Karpas-422 (cell line): Measurements from ENCODE around the gene LRRC15. TPM values are rescaled to one million over a fixed set of nuclear protein-coding genes. Genes with fewer than 3 reads are reported as not detected.

Experiments used
- DNase-seq: peaks from one replicate; pipeline ENCODE4 v3.0.0-alpha.2; 2015
- H2AFZ ChIP-seq: fragments of 200-600 bp; sonication (generic); 2 replicates; pipeline ENCODE4 v1.6.1; 2014; ENCODE audit warnings: antibody characterized with exemption, low read length, mixed read lengths
- H3K27ac ChIP-seq: fragments of 200-600 bp; sonication (generic); 2 replicates; pipeline ENCODE4 v1.5.1; 2014; ENCODE audit warnings: mild to moderate bottlenecking, low read length, moderate library complexity
- H3K27me3 ChIP-seq: fragments of 200-600 bp; sonication (generic); 2 replicates; pipeline ENCODE4 v1.6.1; 2014; ENCODE audit warnings: low read length, mixed read lengths
- H3K36me3 ChIP-seq: fragments of 200-600 bp; sonication (generic); 2 replicates; pipeline ENCODE4 v1.6.1; 2014; ENCODE audit warnings: low read length, mixed read lengths; ENCODE audit not compliant: insufficient read depth
- H3K4me1 ChIP-seq: fragments of 200-600 bp; sonication (generic); 2 replicates; pipeline ENCODE4 v1.6.1; 2014; ENCODE audit warnings: mild to moderate bottlenecking, low read length, mixed read lengths
- H3K4me2 ChIP-seq: fragments of 200-600 bp; sonication (generic); 2 replicates; pipeline ENCODE4 v1.6.1; 2014; ENCODE audit warnings: low read length, low read depth, mild to moderate bottlenecking; ENCODE audit not compliant: poor library complexity, severe bottlenecking
- H3K4me3 ChIP-seq: fragments of 200-600 bp; sonication (generic); 2 replicates; pipeline ENCODE4 v1.5.1; 2014; ENCODE audit warnings: mild to moderate bottlenecking, antibody characterized with exemption, low read length, mixed read lengths
- H3K79me2 ChIP-seq: fragments of 200-600 bp; sonication (generic); 2 replicates; pipeline ENCODE4 v1.6.1; 2014; ENCODE audit warnings: mild to moderate bottlenecking, low read length, mixed read lengths
- H3K9ac ChIP-seq: fragments of 200-600 bp; sonication (generic); 2 replicates; pipeline ENCODE4 v1.6.0; 2014; ENCODE audit warnings: low read length
- H3K9me2 ChIP-seq: fragments of 200-600 bp; sonication (generic), shearing (Covaris generic); replicated peaks from 2 replicates; pipeline ENCODE4 v1.6.0; 2014; ENCODE audit warnings: mild to moderate bottlenecking, low read length, moderate library complexity; ENCODE audit not compliant: insufficient read depth
- H3K9me3 ChIP-seq: fragments of 300-700, 200-600 bp; sonication (generic); 2 replicates; pipeline ENCODE4 v1.6.1; 2014; ENCODE audit warnings: low read length, mixed read lengths
- H4K20me1 ChIP-seq: fragments of 200-600 bp; sonication (generic); 2 replicates; pipeline ENCODE4 v1.6.1; 2014; ENCODE audit warnings: mild to moderate bottlenecking, antibody characterized with exemption, low read length, low read depth; ENCODE audit not compliant: insufficient read depth
- total RNA-seq: library from RNA; depleted of rRNA; stranded (reverse); fragments of >200 nt; shearing (Covaris generic); gene quantifications from 2 replicates; pipeline ENCODE4 v1.2.3, GENCODE V29; 2014; ENCODE audit warnings: low replicate concordance; rRNA removed

LRRC15 gene
- total RNA-seq, 1 experiment from 2014 or later, result not detected

DNA sequence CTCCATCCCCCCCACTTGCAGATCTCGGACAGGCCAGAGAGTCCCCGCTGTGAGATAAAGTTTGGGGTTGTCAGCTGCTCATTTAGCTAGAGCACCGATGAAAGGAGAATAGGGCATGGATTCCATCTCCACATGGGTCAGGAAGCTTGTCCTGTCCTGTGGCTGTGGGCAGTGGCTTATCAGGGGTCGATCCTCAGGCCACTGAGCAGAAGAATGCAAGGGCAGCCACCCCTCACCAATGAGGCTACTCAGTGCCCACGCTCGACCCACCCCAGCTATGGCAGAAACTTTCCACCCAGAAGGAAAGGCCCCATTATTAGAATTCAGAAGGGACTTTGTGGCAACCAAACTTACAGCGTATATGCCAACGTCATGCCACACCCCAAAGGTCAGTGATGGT lies 61.7 kb downstream of the LRRC15 start:
- Histone ChIP-seq H3K4me3 (no peak overlapping the region), H3K4me1 (peaks cover 35% of the 10 kb centered on the region), H4K20me1 (peaks cover 10% of the 10 kb centered on the region; the same call in 1 of the 2 replicates), H2AFZ (no peak overlapping the region), H3K4me2 (peak overlapping the region; percentile 65), H3K79me2 (no peaks in the 10 kb centered on the region), H3K27me3 (no peaks in the 10 kb centered on the region), H3K9ac (no peak overlapping the region), H3K9me3 (no peaks in the 10 kb centered on the region), H3K27ac (no peak overlapping the region), H3K36me3 (no peaks in the 10 kb centered on the region), H3K9me2 (no peaks in the 10 kb centered on the region)
- no peak for DNase-seq

- Histone ChIP-seq H3K4me3 (peak overlapping the region; percentile 47; the same call in 1 of the 2 replicates), H2AFZ (no peak overlapping the region), H4K20me1 (peaks cover 10% of the 10 kb centered on the region; the same call in 1 of the 2 replicates), H3K9ac (0 out of 2 replicates have a peak overlapping the region, but pooled peaks have one; percentile 16), H3K9me2 (no peaks in the 10 kb centered on the region), H3K4me1 (peaks cover 35% of the 10 kb centered on the region), H3K27me3 (no peaks in the 10 kb centered on the region), H3K4me2 (peak overlapping the region; percentile 65), H3K9me3 (no peaks in the 10 kb centered on the region), H3K27ac (0 out of 2 replicates have a peak overlapping the region, but pooled peaks have one; percentile 25), H3K36me3 (no peaks in the 10 kb centered on the region), H3K79me2 (no peaks in the 10 kb centered on the region)
- peak; percentile 83 for DNase-seq
These were observed 62.5 kb downstream of the LRRC15 start for GRCh38 chr3:194306771-194307640.

- no peaks in the 10 kb centered on the region for H3K79me2 ChIP-seq
- H2AFZ ChIP-seq, result no peak overlapping the region
- peak; percentile 70 for DNase-seq
- H3K27me3 ChIP-seq, result no peaks in the 10 kb centered on the region
- peaks cover 35% of the 10 kb centered on the region for H3K4me1 ChIP-seq
- H3K9me2 ChIP-seq, result no peaks in the 10 kb centered on the region
- H3K4me2 ChIP-seq, result peak overlapping the region; percentile 65
- no peak overlapping the region for H3K9ac ChIP-seq
- no peak overlapping the region for H3K27ac ChIP-seq
- H4K20me1 ChIP-seq, result peaks cover 10% of the 10 kb centered on the region; the same call in 1 of the 2 replicates
- peak overlapping the region; percentile 47; the same call in 1 of the 2 replicates for H3K4me3 ChIP-seq
- no peaks in the 10 kb centered on the region for H3K36me3 ChIP-seq
- H3K9me3 ChIP-seq, result no peaks in the 10 kb centered on the region
These were observed 63.3 kb downstream of the LRRC15 start for GRCh38 chr3:194306109-194306686.

- Histone ChIP-seq H3K9ac (no peak overlapping the region), H3K4me1 (peaks cover 35% of the 10 kb centered on the region), H4K20me1 (peaks cover 10% of the 10 kb centered on the region; the same call in 1 of the 2 replicates), H3K4me3 (no peak overlapping the region), H3K27me3 (no peaks in the 10 kb centered on the region), H3K9me2 (no peaks in the 10 kb centered on the region), H3K79me2 (no peaks in the 10 kb centered on the region), H3K27ac (no peak overlapping the region), H2AFZ (no peak overlapping the region), H3K4me2 (no peak overlapping the region), H3K36me3 (no peaks in the 10 kb centered on the region), H3K9me3 (no peaks in the 10 kb centered on the region)
- DNase-seq, result no peak
These were observed 64.0 kb downstream of the LRRC15 start for GRCh38 chr3:194305356-194306108.

Other genes with a start within 250 kb of the LRRC15 start
- gene HES1, start 233.6 kb downstream of the LRRC15 start, total RNA-seq, result 17.4 and 20.2 TPM in 2 replicates
- gene CPN2, start 18.4 kb downstream of the LRRC15 start, total RNA-seq, result not detected in 2 replicates
- gene GP5, start 29.5 kb upstream of the LRRC15 start, total RNA-seq, result not detected in 2 replicates
- gene ATP13A3, start 117.3 kb upstream of the LRRC15 start, total RNA-seq, result 331 and 337 TPM in 2 replicates